HG03354 (cell line): Measurements from ENCODE around the gene CDH13.

ENCODE experiments used
- ATAC-seq: cut with Tn5 transposase; IDR thresholded peaks from one replicate; pipeline ENCODE4 v1.9.1; 2021; ENCODE audit warnings: mild to moderate bottlenecking; ENCODE audit not compliant: unreplicated experiment, poor library complexity, severe bottlenecking

Gene CDH13

GRCh38 chr16:83115491-83116232 is 488.9 kb downstream of the CDH13 start:
- no peak for ATAC-seq

GRCh38 chr16:83116274-83116892 is 489.6 kb downstream of the CDH13 start:
- ATAC-seq: no peak

DNA sequence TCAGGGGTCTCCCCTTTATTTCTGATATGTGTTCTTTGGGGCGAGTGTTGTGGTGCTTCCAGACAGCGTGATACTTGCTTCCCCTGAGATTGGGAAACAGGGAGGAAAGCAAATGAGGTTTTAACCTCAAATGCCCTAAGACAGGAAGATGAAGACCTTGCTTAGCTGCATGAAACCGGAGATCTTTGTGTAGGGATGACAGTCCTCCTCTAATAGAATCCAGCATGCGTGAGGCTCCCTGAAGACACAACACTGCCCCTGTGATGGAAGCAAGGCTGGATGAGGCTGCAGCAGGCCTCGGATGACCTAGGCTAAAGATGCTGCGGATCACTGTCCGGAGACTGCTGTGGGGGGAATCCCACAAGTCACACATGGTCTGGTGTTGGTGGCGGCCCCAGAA is 491.0 kb downstream of the CDH13 start:
- no peak for ATAC-seq

DNA sequence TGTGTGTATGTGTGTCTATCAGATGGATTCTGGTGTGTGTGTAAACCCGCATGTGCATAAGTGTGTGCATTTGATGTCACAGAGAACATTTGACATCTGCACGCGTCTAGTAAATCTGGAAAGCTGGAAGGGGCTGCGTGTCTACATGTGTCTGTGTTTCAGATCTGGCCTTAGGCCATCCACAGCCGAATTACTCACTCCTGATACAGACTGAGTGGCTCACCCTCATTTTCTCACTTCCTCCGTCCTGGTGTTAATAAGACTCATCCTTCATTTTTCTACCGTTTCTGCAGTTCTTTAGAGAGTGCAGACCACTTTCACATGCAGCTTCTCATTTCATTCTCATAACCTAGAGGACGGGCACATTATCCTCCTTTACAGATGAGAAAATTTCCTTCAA is 491.6 kb downstream of the CDH13 start:
- no peak for ATAC-seq

GRCh38 chr16:83125999-83126568 is 499.3 kb downstream of the CDH13 start:
- ATAC-seq: no peak

DNA sequence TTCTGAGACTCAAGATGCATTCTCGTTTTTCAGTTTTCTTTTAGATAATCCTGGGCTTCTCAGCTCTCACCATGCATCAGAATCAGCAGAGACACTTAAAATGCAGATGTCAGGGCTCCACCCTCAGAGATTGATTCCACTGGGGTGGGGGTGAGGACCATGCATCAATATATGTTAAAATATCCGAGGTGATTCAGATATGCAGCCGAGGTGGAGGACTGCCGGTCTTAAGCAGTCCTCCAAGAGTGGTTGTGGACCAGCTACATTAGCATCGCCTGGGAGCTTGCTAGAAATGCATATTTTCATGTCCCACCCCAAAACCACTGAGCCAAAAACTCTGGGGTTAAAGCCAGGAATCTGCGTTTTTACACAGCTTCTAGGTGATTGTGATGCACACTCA is 501.3 kb downstream of the CDH13 start:
- no peak for ATAC-seq

- ATAC-seq: no peak
Observed at GRCh38 chr16:83130039-83130438, 503.3 kb downstream of the CDH13 start.

- ATAC-seq: no peak
Observed at GRCh38 chr16:83134638-83135037, 507.9 kb downstream of the CDH13 start.

GRCh38 chr16:83136419-83136818 is 509.6 kb downstream of the CDH13 start:
- ATAC-seq: no peak

GRCh38 chr16:83136924-83137323 is 510.2 kb downstream of the CDH13 start:
- ATAC-seq: no peak

DNA sequence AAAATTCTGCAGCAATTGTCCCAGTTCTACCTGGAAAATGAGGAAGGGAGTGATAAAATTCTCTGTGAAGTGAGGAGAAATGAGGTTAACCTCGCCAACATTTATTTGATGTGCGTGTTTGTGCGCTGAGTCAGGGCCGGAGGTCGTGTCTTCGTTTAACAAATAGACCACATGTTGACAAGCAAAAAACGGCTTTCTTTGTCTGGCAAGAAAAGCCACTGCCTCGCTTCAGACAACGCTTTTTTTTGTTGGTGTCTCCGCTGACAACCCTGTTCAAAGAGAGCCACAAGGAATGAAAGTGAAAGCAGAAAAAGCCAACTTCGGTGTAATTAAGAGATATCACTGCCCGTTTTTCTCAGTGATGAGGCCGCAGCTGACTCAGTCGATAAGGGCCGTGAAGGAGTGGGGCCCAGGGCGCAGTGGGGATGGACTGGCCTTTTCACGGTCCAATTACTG is 510.6 kb downstream of the CDH13 start:
- ATAC-seq: peak; percentile 76

- ATAC-seq: no peak
Observed at GRCh38 chr16:83137894-83138293, 511.1 kb downstream of the CDH13 start.

DNA sequence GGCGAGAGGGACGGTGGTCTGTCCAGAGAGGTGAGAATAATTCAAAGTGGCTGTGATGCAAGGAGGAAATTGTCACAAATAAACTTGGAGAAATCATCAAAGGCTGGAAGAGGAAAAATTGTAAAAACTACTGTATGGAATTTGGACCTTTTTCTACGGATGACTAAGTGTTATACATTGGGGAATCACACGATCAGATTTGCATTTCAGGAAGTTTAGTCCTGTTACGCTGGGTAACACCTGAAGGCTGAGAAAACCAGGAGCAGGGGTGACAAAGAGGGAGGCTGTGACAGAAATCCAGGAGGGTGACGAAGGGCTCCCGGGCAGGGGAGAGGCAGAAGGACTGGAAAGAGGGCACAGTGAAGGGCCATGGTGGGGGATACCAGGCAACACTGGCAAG is 511.7 kb downstream of the CDH13 start:
- no peak for ATAC-seq

GRCh38 chr16:83138976-83139690 is 512.4 kb downstream of the CDH13 start:
- ATAC-seq: no peak

- no peak for ATAC-seq
Observed at GRCh38 chr16:83143788-83144187, 517.0 kb downstream of the CDH13 start.

DNA sequence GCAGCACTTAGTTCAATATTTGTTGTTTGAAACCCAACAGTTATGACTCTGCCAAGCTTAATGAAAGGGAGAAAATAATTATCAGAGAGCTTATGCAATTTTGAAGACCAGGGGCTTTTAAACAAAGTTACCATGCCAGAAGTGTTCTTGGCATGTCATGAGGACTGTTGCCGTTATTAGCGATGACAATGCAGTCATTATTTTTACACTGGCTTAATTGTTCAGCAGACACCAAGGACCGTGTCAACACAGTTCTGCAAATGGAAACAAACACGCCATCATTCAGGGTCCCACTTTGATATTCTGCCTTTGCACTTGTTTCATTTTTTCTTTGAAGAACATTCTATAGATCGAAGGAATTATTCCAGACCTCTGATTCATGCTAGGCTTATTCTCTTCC is 518.5 kb downstream of the CDH13 start:
- ATAC-seq: no peak

- no peak for ATAC-seq
Observed at GRCh38 chr16:83147244-83147643, 520.5 kb downstream of the CDH13 start.

- ATAC-seq: no peak
Observed at GRCh38 chr16:83158320-83158957, 531.7 kb downstream of the CDH13 start.

DNA sequence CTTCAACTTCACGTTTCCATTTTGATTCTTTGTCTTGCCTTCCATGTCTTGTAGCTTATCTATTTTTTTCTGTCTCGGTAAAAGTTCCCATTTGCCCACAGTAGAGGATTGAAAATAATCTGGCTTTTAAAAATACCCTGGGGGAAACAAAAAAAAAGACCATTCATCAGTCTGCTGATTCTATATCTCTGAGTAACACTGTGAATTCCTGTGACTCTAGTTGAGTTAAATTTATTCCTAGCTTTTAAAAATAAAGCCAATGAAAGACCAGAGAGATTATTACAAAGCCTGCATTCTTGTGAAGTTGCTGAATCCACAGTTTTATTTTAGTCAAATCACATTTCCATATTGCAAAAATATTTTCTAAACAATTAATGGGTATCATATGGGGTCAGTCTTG is 532.3 kb downstream of the CDH13 start:
- no peak for ATAC-seq
